HG03060 (cell line): ENCODE results near the gene ATP10A.
"Not testable (repeated sequence)": the region's sequence is repeated elsewhere in the genome, so short reads cannot be mapped to it uniquely, and the experiment has no call there.

Source experiments
- ATAC-seq: cut with Tn5 transposase; IDR thresholded peaks from one replicate; pipeline ENCODE4 v1.9.1; 2021; ENCODE audit warnings: low read depth, moderate number of reproducible peaks; ENCODE audit not compliant: unreplicated experiment

The ATP10A gene

DNA sequence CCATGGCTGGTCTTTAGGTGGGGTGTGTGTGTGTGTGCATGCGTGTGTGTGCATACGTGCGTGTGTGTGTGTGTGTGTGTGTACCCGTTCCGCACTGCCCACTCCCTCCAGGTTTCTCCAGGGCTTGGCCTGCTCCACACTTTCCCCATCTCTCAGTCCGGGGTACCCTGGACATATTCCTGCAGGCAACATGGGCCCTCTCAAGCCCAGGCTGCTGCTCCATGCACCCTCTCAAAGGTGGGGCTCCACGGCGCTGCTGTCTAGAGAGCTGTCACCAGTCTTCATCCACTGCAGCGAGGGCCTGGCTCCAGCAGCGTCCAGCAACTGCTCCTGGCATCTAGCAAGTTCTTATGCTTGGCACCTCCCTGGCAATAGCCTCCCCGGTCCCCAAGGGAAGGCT is 86.1 kb downstream of the ATP10A start:
- no peak for ATAC-seq

DNA sequence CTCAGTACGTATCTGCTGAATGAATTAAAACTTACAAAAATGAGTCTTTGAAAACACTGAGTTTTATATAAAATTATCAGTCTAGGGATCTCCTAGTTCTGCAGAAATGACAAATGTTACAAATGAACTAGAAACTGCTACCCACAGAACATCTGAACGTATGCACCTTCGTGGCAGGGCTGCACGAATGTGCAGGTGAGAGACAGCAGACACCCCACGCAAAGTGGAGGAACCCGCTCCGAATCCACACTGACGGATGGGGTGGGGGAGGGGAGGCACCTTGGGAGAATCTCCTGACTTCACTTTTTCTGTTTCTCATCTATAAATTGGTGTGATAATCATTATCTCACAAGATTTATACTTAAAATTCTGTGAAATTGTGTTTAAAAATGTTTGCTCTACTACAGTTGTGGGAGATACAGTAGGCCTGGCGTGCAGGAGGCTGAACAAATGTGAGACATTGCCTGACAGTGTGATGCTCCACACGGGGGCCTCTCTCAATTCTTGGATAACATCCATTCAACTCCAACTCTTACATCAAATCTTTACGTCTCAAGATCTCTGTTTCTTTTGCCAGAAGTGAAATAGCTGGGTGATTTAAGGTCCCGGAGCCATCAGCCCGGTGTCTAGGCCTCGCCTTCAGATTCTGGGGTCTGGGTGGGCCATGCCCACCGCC is 86.9 kb downstream of the ATP10A start:
- no peak for ATAC-seq

DNA sequence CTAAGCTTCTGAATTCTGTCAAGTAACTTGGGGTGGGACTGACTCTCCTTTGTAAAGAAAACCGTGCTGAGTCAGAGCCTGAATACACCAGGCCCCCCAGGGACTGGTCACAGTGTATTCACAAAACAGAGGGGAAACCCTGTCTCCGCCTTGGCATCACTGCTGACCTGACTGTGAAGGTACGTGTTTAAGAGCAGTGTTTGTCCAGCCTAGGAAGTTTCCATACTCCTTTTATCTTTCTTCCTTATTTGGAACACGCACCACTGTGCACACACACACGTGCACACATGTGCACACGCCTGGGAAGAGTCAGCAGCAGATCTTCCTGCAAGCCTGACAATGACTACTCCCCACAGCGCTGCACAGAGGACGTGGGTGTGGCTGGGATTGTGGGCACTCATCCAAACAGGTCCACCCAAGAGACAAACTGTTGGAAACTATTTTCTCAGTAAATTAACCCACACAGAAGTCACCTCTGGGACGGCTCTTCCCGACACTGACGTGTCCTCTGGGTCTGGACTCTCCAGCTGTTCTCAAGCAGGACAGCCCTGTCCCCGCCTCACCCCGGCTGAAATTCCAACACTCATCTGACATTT is 87.7 kb downstream of the ATP10A start:
- ATAC-seq = peak; percentile 79

DNA sequence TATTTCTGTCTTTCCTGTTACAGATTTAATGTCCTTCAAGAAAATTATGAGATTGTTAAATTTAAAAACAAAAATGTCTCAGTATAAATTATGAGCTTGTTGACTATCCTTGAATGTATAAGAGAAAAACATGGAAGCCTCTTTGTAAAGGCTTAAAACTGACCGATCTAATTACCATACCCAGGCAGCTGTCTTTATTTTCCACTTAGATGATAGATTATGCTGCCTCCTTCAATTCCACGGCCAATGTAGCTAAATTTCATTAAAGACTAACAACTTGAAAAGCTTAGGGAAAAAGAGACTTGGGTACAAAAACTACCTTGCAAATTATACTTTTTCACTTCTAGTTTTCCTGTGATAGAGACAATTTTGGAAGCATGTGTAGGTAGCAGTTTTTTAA is 88.3 kb downstream of the ATP10A start:
- no peak for ATAC-seq

DNA sequence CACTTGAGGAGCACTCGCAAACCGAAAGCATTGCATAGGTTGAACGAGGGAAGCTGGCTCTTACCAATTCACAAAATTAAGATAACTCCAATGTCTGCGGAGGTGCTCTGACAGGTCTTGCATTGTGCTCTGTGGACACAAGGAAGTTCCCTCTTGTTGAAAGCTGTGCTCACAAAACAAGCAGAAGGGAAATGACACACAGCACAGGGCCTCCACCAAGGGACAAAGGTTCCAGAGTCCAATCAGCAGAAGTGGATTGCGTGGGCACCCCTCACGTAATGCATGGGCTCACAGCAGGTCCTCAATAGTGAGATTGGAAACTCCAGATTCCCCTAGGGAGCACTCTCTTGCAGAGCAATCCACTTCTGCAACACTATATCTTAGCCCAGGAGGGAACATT is 89.9 kb downstream of the ATP10A start:
- ATAC-seq = no peak

DNA sequence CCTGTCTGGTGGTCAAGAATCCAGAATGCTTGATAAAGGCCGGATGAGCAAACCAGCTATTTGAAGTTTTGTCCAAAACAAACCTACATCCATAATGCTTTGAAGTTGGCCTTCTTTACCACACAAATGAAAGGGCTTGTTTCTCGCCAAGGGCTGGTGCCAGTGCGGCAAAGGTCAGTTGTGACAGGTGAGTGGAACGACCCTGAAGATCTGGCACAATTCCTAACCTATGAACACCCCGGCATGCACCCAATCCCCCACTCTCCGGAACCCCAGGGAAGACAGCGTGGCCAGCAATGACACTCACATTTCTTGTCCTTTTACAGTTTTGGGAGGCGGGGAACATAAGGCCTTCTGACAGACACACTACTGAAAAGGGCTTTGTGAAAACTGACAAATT is 90.6 kb downstream of the ATP10A start:
- ATAC-seq = no peak

DNA sequence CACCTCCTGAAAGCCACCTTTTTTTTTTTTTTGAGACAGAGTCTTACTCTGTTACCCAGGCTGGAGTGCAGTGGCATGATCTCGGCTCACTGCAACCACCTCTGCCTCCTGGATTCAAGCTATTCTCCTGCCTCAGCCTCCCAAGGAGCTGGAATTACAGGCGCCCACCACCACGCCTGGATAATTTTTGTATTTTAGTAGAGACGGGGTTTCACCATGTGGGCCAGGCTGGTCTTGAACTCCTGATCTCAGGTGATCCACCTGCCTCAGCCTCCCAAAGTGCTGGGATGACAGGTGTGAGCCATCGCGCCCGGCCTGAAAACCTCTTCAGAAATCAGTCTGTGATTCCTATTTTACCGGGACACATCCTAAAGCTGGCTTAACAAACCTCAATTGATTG is 91.4 kb downstream of the ATP10A start:
- not testable (repeated sequence) for ATAC-seq

DNA sequence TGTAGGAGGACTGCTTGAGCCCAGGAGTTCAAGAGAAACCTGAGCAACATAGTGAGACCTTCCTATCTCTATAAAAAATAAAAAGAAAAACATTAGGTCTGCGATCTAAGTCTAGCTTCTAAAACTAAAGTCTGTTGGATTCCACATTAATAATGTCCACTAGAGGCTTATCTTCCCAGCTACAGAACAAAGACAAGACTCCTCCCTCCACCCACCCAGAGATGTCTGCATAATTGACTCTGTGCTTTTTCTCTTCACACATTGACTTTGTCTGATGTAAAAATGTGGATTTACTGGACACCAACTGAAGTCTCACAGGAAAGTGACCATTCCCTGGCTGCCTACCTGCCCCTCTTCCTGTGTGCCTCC is 91.8 kb downstream of the ATP10A start:
- no peak for ATAC-seq

DNA sequence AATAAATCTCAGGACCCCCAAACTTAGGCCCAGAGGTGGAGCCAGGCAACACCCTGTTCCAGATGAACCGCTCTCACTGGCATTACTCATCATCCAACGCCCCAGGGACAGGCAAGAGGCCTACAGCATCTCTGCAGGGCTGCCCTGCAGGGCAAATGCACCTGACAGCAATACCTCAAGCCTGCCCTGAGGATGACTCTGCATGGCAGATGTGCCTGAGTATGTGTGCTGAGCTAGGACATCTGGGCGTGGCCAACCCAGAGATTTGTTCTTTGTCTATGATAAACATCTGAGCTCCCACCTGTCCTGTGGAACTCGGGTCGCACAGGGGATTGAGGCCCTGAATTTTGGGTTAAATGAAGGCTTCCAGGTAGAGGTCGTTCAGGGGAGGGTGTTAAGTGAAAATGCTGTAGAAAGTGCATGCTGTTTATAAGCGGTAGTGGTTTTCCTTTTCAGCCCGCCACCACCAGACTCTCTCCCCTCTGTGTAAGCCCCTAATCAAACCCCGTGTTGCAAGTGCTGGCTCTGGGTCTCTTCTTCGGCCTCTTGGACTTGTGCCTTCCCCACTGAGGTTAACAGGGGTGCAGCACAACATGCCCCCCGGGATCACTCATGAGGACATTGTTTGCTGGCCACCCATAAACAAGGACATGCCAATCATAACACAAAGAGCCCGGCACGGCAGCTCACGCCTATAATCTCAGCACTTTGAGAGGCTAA is 92.3 kb downstream of the ATP10A start:
- ATAC-seq = no peak

DNA sequence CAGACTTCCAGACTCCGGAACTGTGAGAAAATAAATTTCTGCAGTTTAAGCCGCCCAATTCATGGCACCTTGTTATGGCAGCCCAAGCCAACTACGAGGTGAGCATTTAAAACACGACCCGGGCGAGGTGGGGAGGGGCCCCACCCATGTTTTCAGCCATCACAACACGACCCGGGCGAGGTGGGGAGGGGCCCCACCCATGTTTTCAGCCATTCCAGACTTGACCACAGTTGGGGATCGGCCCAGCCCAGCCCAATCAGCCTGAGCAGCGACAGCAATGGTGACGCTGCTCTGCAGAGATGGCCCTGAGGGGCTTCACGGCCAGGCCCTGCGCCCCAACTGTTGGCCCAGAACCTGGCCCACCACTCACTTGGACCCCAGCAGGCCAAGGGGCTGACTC is 93.1 kb downstream of the ATP10A start:
- no peak for ATAC-seq

DNA sequence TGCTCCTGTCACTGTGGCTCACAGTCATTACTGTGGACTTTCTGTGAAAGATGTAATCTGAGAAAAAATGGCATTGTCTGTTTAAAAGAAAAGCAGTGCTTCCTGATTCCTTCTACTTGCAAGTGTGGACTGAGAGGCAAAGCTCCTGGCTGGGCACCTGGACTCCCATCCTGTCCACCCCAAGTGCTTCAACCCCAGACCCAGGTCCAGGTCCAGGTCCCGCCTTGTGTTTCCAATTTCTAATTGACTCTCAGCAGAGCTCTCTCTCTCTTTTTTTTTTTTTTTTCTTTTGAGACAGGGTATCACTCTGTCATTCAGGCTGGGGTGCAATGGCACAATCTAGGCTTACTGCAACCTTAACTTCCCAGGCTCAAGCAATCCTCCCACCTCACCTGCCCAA is 94.9 kb downstream of the ATP10A start:
- ATAC-seq = no peak

DNA sequence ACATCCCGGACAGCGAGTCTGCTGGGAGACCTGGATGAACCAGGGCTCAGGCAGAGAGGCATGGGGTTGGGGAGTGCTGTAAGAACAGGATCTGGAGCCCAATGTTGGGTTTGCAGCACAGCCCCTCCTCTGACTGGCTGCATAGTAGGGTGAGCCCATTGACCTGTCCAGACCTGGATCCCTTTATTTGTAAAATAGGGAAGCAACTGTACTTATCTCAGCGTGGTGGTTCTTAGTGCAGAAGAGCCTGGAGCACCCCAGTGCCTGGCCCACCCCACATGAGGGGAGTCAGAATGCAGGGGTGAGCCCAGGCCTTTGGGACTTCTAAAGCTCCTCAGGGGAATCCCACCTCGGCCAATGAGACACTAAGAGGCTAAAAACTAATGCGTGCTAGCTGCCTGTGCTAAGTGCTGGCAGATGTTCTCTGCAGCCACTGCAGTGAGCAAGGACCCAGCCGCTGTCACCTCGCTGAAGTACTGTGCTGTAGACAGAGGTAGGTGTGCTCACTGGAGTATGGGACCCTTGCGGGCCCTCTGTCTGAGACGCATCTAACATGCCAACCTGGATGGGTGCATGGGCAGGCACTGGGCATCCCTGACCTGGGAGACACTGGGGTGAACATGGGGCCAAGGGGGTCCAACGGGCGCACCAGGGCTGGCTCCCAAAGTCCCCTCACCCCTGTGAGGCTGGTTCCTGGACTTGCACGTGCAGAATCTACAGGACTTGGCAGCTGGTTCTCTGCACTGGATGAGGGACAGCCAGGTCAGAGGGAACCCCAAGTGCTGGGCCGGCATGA is 95.6 kb downstream of the ATP10A start:
- ATAC-seq = no peak

DNA sequence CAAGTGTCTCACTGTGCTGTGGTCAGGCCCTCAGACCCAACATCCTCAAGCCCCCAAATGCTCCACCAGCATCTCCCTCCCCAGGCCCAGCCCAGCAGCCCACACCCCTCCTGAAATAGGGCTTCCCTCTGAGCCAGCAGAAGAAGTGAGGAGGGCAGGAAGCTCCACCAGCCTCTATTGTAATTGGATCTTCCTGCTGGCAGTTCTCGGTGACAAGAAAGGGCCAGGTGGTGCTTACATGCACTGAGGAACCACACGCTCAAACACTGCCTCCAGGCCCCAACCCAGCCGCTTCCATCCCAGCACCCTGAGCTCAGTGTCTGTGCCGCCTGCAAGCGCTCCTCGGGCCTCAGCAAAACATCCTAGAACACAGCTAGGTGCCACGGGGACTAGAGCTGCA is 96.7 kb downstream of the ATP10A start:
- ATAC-seq = no peak

DNA sequence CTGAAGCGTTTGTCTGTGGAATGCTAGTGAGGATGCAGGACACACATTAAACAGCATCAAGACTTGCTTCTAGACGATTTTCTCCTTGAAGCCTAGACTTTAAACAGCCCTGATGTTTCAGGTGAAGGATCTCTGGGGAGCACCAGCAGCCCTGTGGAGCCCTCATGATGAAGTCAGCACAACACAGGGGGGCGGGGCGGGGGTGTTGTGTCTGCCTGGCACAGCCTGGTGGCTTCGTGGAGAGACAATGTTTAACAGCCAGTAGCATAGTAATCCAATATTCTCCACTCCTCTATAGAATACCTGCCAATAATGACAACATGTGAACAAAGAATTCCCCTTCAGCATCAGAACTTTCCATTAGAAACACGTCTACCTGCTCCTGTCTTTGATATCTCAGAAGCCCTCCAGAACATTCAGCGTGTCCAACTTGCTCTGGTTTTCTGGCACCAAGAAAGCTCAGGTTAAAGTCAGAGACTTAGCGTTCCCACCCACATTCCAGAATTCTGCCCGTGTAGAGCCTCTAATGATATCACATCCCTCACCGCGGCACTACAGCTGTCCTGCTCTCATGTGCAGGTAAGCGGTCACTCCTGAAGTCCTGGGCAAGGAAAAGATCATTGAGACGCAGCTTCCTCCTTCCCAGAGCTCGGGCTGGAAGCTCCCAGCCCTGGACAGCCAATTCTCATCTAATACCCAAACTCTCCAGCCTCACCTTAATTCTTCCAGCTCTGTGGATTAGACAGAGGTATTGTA is 98.0 kb downstream of the ATP10A start:
- ATAC-seq = no peak

DNA sequence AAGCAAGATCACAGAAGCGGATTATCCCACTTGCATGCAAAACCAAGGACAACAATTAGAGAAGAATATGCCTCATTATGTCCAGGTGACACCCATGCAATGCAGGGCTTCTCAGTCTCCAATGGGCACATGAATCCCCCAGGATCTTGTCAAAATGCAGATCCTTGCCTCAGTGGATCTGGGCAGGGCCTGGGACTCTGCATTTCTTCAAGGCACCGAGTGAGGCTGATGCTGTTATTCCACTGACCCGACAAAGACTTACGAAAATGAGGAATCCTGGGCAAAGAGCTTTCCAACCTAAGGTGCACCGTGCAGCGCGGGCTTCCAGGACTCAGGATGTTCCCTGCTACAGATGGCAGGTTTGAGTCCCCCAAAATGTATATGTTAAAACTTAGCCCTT is 99.2 kb downstream of the ATP10A start:
- ATAC-seq = no peak

DNA sequence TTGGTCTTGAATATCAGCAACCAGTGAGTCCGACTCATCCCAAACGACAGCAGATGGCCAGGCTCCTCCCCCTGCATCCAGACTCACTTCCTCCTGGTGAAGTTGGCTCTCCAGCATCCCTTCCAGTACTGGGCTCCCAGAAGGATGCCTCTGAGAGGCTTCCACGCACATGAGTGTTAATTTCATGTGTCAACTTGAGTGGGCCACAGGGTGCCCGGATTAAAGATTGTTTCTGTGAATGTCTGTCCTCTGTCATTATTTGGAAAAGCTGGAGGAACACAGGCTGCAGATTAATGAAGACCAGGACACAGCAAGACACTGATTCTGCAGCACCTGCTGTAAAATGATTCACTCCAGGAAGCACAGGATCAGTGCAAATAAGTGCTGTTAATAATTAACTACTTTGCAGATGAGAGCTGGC is 99.8 kb downstream of the ATP10A start:
- no peak for ATAC-seq

DNA sequence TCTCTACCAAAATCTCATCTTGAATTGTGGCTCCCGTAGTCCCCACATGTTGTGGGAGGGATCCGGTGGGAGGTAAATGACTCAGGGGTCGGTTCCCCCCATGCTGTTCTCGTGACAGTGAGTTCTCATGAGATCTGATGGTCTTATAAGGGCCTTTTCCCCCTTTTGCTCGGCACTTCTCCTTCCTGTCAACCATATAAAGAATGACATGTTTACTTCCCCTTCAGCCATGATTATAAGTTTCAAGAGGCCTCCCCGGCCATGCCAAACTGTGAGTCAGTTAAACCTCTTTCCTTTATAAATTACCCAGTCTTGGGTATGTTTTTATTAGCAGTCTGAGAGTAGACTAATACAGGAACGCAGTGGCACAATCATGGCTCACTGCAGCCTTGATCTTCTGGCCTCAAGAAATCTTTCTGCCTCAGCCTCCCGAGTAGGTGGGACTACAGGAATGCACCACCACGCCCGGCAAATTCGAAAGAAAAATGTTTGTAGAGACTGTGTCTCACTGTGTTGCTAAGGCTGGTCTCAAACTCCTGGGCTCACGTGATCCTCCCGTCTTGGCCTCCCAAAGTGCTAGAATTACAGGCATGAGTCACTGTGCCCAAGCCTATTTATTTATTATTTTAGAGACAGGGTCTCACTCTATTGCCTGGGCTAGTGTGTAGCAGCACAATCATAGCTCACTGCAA is 101.0 kb downstream of the ATP10A start:
- no peak for ATAC-seq

DNA sequence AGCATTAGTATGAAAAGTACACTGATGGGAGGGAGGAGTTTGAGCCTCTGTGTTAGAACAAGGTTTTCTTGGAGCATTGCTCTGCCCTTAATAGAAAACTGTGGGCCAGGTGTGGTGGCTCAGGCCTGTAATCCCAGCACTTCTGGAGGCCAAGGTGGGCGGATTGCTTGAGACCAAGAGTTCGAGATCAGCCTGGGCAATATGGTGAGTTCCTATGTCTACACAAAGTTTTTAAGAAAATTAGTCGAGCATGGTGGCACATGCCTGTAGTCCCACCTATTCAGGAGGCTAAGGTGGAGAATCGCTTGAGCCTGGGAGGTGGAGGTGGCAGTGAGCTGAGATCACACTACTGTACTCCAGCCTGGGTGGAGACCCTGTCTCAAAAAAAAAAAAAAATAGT is 103.7 kb downstream of the ATP10A start:
- ATAC-seq = no peak

DNA sequence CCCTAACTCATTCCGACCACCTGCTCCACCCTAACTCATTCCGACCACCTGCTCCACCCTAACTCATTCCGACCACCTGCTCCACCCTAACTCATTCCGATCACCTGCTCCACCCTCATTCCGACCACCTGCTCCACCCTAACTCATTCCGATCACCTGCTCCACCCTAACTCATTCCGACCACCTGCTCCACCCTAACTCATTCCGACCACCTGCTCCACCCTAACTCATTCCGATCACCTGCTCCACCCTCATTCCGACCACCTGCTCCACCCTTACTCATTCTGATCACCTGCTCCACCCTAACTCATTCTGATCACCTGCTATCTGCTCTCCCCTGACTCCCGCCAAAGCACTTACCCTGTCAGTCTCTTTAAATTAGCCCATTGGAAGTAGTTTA is 104.5 kb downstream of the ATP10A start:
- not testable (repeated sequence) for ATAC-seq
